H9 (cell line): ENCODE results near the gene PARD3. TPM values are rescaled to one million over a fixed set of nuclear protein-coding genes. Genes with fewer than 3 reads are reported as not detected.

ENCODE experiments used
- DNase-seq: peaks from one replicate; pipeline ENCODE4 v3.0.0-alpha.2; 2017
- H2AFZ ChIP-seq: one replicate; pipeline ENCODE4 v1.6.1; 2013; ENCODE audit warnings: mild to moderate bottlenecking, low read length, control low read depth, moderate library complexity
- H2AK5ac ChIP-seq: 2 replicates; pipeline ENCODE4 v1.6.1; 2013; ENCODE audit warnings: low read length, control low read depth, mixed read lengths; ENCODE audit not compliant: insufficient read length
- H2BK120ac ChIP-seq: one replicate; pipeline ENCODE4 v1.6.1; 2013; ENCODE audit warnings: low read depth, mild to moderate bottlenecking, low read length, control low read depth, inconsistent platforms; ENCODE audit not compliant: poor library complexity, severe bottlenecking
- H2BK12ac ChIP-seq: 2 replicates; pipeline ENCODE4 v1.6.1; 2013; ENCODE audit warnings: low read length, control low read depth, mixed read lengths, low read depth; ENCODE audit not compliant: insufficient read length
- H2BK15ac ChIP-seq: 2 replicates; pipeline ENCODE4 v1.6.1; 2013; ENCODE audit warnings: low read depth, low read length, control low read depth
- H2BK20ac ChIP-seq: one replicate; pipeline ENCODE4 v1.6.1; 2013; ENCODE audit warnings: low read depth, mild to moderate bottlenecking, low read length, control low read depth, inconsistent platforms; ENCODE audit not compliant: poor library complexity, severe bottlenecking
- H2BK5ac ChIP-seq: 2 replicates; pipeline ENCODE4 v1.6.1; 2013; ENCODE audit warnings: low read length, control low read depth, mixed read lengths; ENCODE audit not compliant: insufficient read length
- H3K14ac ChIP-seq: 2 replicates; pipeline ENCODE4 v1.6.1; 2013; ENCODE audit warnings: low read length, control low read depth; ENCODE audit not compliant: insufficient read depth
- H3K18ac ChIP-seq: 2 replicates; pipeline ENCODE4 v1.6.1; 2013; ENCODE audit warnings: low read depth, mild to moderate bottlenecking, mixed read lengths, low read length, control low read depth; ENCODE audit not compliant: insufficient read length
- H3K23ac ChIP-seq: 2 replicates; pipeline ENCODE4 v1.6.1; 2013; ENCODE audit warnings: low read length, control low read depth, mixed read lengths, low read depth; ENCODE audit not compliant: insufficient read length
- H3K23me2 ChIP-seq: 2 replicates; pipeline ENCODE4 v1.6.1; 2013; ENCODE audit warnings: low read depth, mild to moderate bottlenecking, mixed read lengths, low read length, control low read depth; ENCODE audit not compliant: insufficient read length, poor library complexity, severe bottlenecking
- H3K27ac ChIP-seq: 2 replicates; pipeline ENCODE4 v1.5.1; 2013; ENCODE audit warnings: low read length, control low read depth, mixed read lengths, low read depth; ENCODE audit not compliant: insufficient read length
- H3K27me3 ChIP-seq: 2 replicates; pipeline ENCODE4 v1.6.1; 2013; ENCODE audit warnings: low read length, control low read depth, inconsistent platforms; ENCODE audit not compliant: insufficient read depth
- H3K4ac ChIP-seq: 2 replicates; pipeline ENCODE4 v1.6.1; 2013; ENCODE audit warnings: low read depth, mild to moderate bottlenecking, control low read depth, inconsistent platforms, low read length, moderate library complexity
- H3K4me1 ChIP-seq: 2 replicates; pipeline ENCODE4 v1.6.1; 2013; ENCODE audit warnings: low read length, control low read depth, inconsistent platforms; ENCODE audit not compliant: insufficient read depth
- H3K4me2 ChIP-seq: 2 replicates; pipeline ENCODE4 v1.6.1; 2013; ENCODE audit warnings: low read length, control low read depth, mixed read lengths; ENCODE audit not compliant: insufficient read length, insufficient read depth
- H3K56ac ChIP-seq: 2 replicates; pipeline ENCODE4 v1.6.1; 2013; ENCODE audit warnings: low read depth, mild to moderate bottlenecking, mixed read lengths, low read length, control low read depth; ENCODE audit not compliant: insufficient read length
- H3K79me1 ChIP-seq: 2 replicates; pipeline ENCODE4 v1.6.1; 2013; ENCODE audit warnings: low read depth, mild to moderate bottlenecking, moderate library complexity, low read length, control low read depth, inconsistent platforms; ENCODE audit not compliant: insufficient read depth, poor library complexity, severe bottlenecking
- H3K79me2 ChIP-seq: 2 replicates; pipeline ENCODE4 v1.6.1; 2013; ENCODE audit warnings: low read length, control low read depth, inconsistent platforms; ENCODE audit not compliant: insufficient read depth
- H3K9ac ChIP-seq: 2 replicates; pipeline ENCODE4 v1.6.1; 2013; ENCODE audit warnings: low read length, control low read depth, mixed read lengths; ENCODE audit not compliant: insufficient read length; ENCODE audit errors: extremely low read depth
- H3K9me3 ChIP-seq: one replicate; pipeline ENCODE4 v1.6.1; 2013; ENCODE audit warnings: low read depth, low read length, inconsistent platforms; ENCODE audit not compliant: control insufficient read depth
- H3T11ph ChIP-seq: one replicate; pipeline ENCODE4 v1.6.1; 2013; ENCODE audit warnings: mild to moderate bottlenecking, low read length, control low read depth, inconsistent platforms
- H4K20me1 ChIP-seq: one replicate; pipeline ENCODE4 v1.6.1; 2013; ENCODE audit not compliant: control insufficient read depth, insufficient read length, insufficient read depth
- H4K5ac ChIP-seq: 2 replicates; pipeline ENCODE4 v1.6.1; 2013; ENCODE audit warnings: low read depth, mild to moderate bottlenecking, mixed read lengths, low read length, control low read depth; ENCODE audit not compliant: insufficient read length
- H4K8ac ChIP-seq: replicated peaks from 2 replicates; pipeline ENCODE4 v1.6.1; 2013; ENCODE audit warnings: low read length, control low read depth, mixed read lengths, low read depth; ENCODE audit not compliant: insufficient read length
- H4K91ac ChIP-seq: 2 replicates; pipeline ENCODE4 v1.6.1; 2013; ENCODE audit warnings: low read depth, mild to moderate bottlenecking, moderate library complexity, mixed read lengths, low read length, control low read depth; ENCODE audit not compliant: insufficient read length
- H3K27ac Mint-ChIP-seq, 3 experiments: 2 replicates in 2 of 3; 3 replicates in 1 of 3; pipeline ENCODE4 v1.8.0; 2020 to 2021; ENCODE audit warnings: mixed read lengths in 3 of 3, mild to moderate bottlenecking in 1 of 3, moderate library complexity in 1 of 3
- H3K27me3 Mint-ChIP-seq: 2 replicates; pipeline ENCODE4 v1.8.0; 2021; ENCODE audit warnings: low read depth, mild to moderate bottlenecking, moderate library complexity, mixed read lengths
- H3K36me3 Mint-ChIP-seq, 3 experiments: 2 replicates in 2 of 3; 3 replicates in 1 of 3; pipeline ENCODE4 v1.8.0; 2020 to 2021; ENCODE audit warnings: low read depth in 3 of 3, mixed read lengths in 3 of 3; ENCODE audit not compliant: insufficient read depth in 1 of 3
- H3K4me1 Mint-ChIP-seq, 2 experiments: 2 replicates each; pipeline ENCODE4 v1.8.0; 2020; ENCODE audit warnings: mixed read lengths in 2 of 2
- H3K4me3 Mint-ChIP-seq, 2 experiments: 2 replicates in 1 of 2; 3 replicates in 1 of 2; pipeline ENCODE4 v1.8.0; 2020 to 2021; ENCODE audit warnings: mild to moderate bottlenecking in 2 of 2, mixed read lengths in 2 of 2, moderate library complexity in 1 of 2
- H3K9me3 Mint-ChIP-seq, 2 experiments: 2 replicates in 1 of 2; 3 replicates in 1 of 2; pipeline ENCODE4 v1.8.0; 2020; ENCODE audit warnings: mild to moderate bottlenecking in 2 of 2, mixed read lengths in 2 of 2, moderate library complexity in 1 of 2
- WGBS: extraction: QIAGEN DNeasy Blood & Tissue Kit; methylation state at CpG from one replicate; pipeline ENCODE4 v1.1.7; 2013; ENCODE audit warnings: missing lambda C conversion rate, low lambda C conversion rate, mixed read lengths; ENCODE audit not compliant: insufficient read length; ENCODE audit errors: extremely low coverage; 5-methylcytosine and 5-hydroxymethylcytosine counted together
- total RNA-seq: library from RNA; stranded (reverse); gene quantifications from 2 replicates; pipeline ENCODE4 v1.2.1, GENCODE V29; 2021
- TF ChIP-seq, protein P1 (sequence below): fragments of 200-600 bp; sonication (generic); conservative IDR thresholded peaks from 3 replicates; pipeline ENCODE4 v1.8.0; 2021; ENCODE audit warnings: antibody characterized with exemption, mild to moderate bottlenecking

The PARD3 gene
- total RNA-seq, 1 experiment from 2014 or later = 44.7 TPM

GRCh38 chr10:34467364-34467763 lies 347.7 kb downstream of the PARD3 start:
- H3K18ac ChIP-seq = no peak overlapping the region
- no peak overlapping the region for H3T11ph ChIP-seq
- H4K8ac ChIP-seq = no peak overlapping the region
- H2AFZ ChIP-seq = no peak overlapping the region
- no peak overlapping the region for H2BK120ac ChIP-seq
- H3K4me1 ChIP-seq = no peaks in the 10 kb centered on the region
- WGBS = no CpG with 5 or more reads among the region's 3 CpGs
- no peak overlapping the region for H3K27ac Mint-ChIP-seq
- H2BK15ac ChIP-seq = no peak overlapping the region
- peaks cover 2 to 4% (median 3%) of the 10 kb centered on the region in 3 experiments; a peak in 4 of 7 replicates for H3K36me3 Mint-ChIP-seq
- H4K20me1 ChIP-seq = no peaks in the 10 kb centered on the region
- H3K79me2 ChIP-seq = no peaks in the 10 kb centered on the region
- H3K27me3 ChIP-seq = no peaks in the 10 kb centered on the region
- no peaks in the 10 kb centered on the region for H3K27me3 Mint-ChIP-seq
- H3K9me3 Mint-ChIP-seq = no peaks in the 10 kb centered on the region
- TF ChIP-seq, protein P1, sequence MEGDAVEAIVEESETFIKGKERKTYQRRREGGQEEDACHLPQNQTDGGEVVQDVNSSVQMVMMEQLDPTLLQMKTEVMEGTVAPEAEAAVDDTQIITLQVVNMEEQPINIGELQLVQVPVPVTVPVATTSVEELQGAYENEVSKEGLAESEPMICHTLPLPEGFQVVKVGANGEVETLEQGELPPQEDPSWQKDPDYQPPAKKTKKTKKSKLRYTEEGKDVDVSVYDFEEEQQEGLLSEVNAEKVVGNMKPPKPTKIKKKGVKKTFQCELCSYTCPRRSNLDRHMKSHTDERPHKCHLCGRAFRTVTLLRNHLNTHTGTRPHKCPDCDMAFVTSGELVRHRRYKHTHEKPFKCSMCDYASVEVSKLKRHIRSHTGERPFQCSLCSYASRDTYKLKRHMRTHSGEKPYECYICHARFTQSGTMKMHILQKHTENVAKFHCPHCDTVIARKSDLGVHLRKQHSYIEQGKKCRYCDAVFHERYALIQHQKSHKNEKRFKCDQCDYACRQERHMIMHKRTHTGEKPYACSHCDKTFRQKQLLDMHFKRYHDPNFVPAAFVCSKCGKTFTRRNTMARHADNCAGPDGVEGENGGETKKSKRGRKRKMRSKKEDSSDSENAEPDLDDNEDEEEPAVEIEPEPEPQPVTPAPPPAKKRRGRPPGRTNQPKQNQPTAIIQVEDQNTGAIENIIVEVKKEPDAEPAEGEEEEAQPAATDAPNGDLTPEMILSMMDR = no peak
- H3K23me2 ChIP-seq = no peaks in the 10 kb centered on the region
- no peak overlapping the region for H3K23ac ChIP-seq
- no peak overlapping the region for H4K5ac ChIP-seq
- H3K9ac ChIP-seq = no peak overlapping the region
- no peak overlapping the region for H3K4me3 Mint-ChIP-seq
- no peak overlapping the region for H3K27ac ChIP-seq
- H3K4me1 Mint-ChIP-seq = peaks cover 0 to 3% of the 10 kb centered on the region in 2 experiments; a peak in 1 of 4 replicates
- no peaks in the 10 kb centered on the region for H3K9me3 ChIP-seq
- no peak overlapping the region for H3K4ac ChIP-seq
- no peak overlapping the region for H2BK12ac ChIP-seq
- H2BK5ac ChIP-seq = no peak overlapping the region
- no peak overlapping the region for H2BK20ac ChIP-seq
- no peak overlapping the region for H3K14ac ChIP-seq
- no peak overlapping the region for H3K4me2 ChIP-seq
- H3K56ac ChIP-seq = no peak overlapping the region
- H4K91ac ChIP-seq = no peak overlapping the region
- H2AK5ac ChIP-seq = no peak overlapping the region
- DNase-seq = no peak
- H3K79me1 ChIP-seq = peaks cover 5% of the 10 kb centered on the region
